ENCODE measurements around the gene CRB2. TPM values are rescaled to one million over a fixed set of nuclear protein-coding genes. Genes with fewer than 3 reads are reported as not detected.
"Not testable (repeated sequence)": the region's sequence is repeated elsewhere in the genome, so short reads cannot be mapped to it uniquely, and the experiment has no call there.

The CRB2 gene
- total RNA-seq, 1 donor from 2014 or later: not detected

DNA sequence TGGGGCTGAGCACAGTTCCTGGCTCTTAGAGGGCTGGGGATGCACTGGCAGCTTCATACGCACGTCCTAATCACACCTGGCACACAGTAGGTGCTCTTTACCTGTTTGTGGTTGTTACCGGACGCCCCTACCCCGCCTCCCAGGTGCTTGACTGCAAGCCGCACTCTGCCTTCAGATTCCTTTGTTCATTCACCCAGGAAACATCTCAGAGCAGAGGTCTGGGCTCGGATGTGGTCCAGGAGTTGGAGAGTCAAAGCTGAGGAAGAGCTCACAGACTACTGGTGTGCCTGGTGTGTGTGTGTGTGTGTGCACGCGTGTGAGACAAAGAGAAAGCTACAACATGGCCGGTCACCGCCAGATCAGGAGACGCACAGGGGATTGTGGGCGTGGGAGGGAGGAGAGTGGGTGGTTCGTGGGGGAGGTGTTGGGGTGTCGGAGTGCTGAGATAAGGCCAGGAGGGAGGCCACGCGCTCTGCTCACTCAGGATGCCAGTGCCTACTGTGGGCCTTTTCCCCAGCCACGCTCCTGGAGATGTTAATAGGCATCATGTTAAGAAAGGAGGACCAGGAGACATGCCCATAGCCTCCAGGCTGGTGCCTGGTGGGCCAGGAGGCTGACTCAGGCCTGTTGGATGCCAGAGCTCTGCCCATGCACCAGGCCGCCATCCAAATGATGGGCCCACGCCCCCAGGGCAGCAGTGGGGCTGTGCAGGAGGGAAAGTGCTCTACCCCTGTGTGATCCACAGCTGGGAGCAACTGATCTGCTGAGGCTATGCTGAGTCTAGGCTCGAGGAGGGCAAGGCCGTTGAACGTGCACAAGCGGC lies 39.9 kb downstream of the CRB2 start:
- H3K27me3 Mint-ChIP-seq: no peaks in the 10 kb centered on the region
- H3K4me1 Mint-ChIP-seq: no peaks in the 10 kb centered on the region
- H3K9me3 Mint-ChIP-seq: no peaks in the 10 kb centered on the region
- H3K4me3 Mint-ChIP-seq: no peak overlapping the region
- H3K27ac Mint-ChIP-seq: no peak overlapping the region
- no peak for DNase-seq
- H3K36me3 Mint-ChIP-seq (ENCODE audit: low read depth): no peaks in the 10 kb centered on the region
- intact Hi-C loops (cut with micrococcal nuclease): no loop called here

DNA sequence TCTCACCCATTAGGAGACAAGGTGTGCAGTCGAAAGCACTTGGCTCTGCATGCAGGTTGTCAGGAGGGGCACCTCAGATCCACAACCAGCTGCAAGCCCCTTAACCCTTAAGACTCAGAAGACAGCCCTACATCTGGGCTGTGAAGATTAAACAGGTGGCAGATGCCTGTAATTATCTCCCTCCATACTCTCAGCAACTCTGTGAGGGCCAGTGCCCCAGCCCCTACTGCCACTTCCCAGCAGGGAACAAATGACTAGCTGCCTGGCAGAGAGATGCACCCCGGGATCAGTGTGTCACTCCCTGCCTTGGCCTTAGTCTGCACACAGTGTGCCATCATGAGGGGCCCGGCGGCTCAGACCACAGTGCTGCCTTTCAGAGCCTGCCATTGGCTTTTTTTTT lies 42.0 kb downstream of the CRB2 start:
- no peaks in the 10 kb centered on the region for H3K4me1 Mint-ChIP-seq
- no peaks in the 10 kb centered on the region for H3K36me3 Mint-ChIP-seq (ENCODE audit: low read depth)
- no peak overlapping the region for H3K27ac Mint-ChIP-seq
- no peak for DNase-seq
- H3K27me3 Mint-ChIP-seq: no peaks in the 10 kb centered on the region
- intact Hi-C loops (cut with micrococcal nuclease): no loop called here
- H3K9me3 Mint-ChIP-seq: no peaks in the 10 kb centered on the region
- no peak overlapping the region for H3K4me3 Mint-ChIP-seq

DNA sequence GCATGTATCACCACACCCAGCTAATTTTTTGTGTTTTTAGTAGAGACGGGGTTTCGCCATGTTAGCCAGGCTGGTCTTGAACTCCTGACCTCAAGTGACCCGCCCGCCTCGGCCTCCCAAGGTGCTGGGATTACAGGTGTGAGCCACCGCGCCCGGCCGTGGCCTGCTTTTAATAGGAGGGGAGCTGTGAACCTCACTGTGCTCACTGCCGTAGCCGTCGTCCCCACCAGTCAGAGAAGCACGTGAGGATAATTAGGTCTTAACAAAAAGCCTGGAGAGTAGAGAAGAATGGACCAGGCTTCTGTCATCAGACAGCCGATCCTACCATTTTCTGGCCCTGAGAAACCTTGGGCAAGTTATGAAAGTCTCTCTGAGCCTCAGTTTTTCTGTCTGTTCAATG lies 42.9 kb downstream of the CRB2 start:
- H3K4me3 Mint-ChIP-seq; H3K9me3 Mint-ChIP-seq; H3K27me3 Mint-ChIP-seq; H3K36me3 Mint-ChIP-seq (ENCODE audit: low read depth); intact Hi-C loops (cut with micrococcal nuclease); H3K27ac Mint-ChIP-seq; DNase-seq; H3K4me1 Mint-ChIP-seq: not testable (repeated sequence)

DNA sequence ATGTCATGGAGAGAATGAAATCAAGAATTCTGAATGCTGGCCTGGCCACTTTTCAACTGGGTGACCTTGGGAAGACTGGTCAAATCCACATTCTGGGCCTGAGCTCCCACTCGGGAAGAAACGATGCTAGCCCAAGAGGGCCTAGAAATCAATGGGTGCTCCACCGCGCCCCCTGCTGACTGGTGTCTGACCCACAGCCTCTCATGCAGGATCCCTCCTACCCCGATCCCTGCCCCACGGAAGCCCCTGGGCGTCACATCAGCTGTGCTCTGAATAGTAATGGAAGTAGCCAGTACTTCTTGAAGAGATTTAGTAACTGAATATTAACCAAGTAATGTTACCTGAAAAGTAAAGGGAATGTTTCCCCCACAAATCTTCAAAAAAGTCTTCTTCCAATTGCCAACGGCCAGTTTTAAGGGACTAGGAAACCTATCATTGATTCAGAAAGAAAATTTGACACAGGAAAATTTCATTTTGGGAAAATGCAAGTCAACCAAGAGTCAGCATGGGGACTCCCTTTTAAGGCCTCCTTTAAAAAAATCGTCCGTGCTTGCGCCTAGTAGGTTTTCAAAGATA lies 43.9 kb downstream of the CRB2 start:
- intact Hi-C loops (cut with micrococcal nuclease): no loop called here
- Mint-ChIP-seq H3K4me3 (no peak overlapping the region), H3K4me1 (no peaks in the 10 kb centered on the region), H3K27ac (no peak overlapping the region), H3K27me3 (no peaks in the 10 kb centered on the region), H3K9me3 (no peaks in the 10 kb centered on the region), H3K36me3 (ENCODE audit: low read depth) (no peaks in the 10 kb centered on the region)
- peak; percentile 69 for DNase-seq

DNA sequence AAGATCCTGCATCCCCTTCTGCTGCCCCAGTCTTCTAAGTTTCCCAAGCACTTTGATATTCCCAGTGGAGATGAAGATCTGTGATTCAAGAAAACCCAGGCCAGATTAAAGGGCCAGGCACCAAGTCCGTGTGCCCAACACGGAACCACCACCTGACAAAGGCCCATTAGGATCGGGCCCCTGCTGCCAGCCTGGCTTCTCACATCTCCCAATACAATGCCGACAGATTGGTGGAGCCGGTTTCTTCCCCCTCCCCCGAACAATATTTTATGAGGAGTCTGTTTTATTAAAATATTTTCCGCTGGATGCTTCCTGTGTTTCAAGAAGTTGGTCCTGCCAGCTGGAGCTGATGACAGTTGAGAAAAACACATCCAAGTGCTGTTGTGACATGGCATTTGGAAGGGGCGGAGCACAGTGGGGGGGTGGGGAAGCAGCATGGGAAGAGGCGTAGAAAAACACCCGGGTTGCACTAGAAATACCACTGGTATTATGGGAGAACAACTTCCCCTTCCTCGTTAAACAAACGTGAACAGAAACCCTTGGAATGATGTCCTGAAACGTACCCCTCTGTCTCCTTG lies 45.0 kb downstream of the CRB2 start:
- H3K9me3 Mint-ChIP-seq: no peaks in the 10 kb centered on the region
- H3K27me3 Mint-ChIP-seq: no peaks in the 10 kb centered on the region
- no peaks in the 10 kb centered on the region for H3K4me1 Mint-ChIP-seq
- no peak overlapping the region for H3K4me3 Mint-ChIP-seq
- H3K36me3 Mint-ChIP-seq (ENCODE audit: low read depth): no peaks in the 10 kb centered on the region
- H3K27ac Mint-ChIP-seq: no peak overlapping the region
- intact Hi-C loops (cut with micrococcal nuclease): no loop called here
- DNase-seq: no peak

DNA sequence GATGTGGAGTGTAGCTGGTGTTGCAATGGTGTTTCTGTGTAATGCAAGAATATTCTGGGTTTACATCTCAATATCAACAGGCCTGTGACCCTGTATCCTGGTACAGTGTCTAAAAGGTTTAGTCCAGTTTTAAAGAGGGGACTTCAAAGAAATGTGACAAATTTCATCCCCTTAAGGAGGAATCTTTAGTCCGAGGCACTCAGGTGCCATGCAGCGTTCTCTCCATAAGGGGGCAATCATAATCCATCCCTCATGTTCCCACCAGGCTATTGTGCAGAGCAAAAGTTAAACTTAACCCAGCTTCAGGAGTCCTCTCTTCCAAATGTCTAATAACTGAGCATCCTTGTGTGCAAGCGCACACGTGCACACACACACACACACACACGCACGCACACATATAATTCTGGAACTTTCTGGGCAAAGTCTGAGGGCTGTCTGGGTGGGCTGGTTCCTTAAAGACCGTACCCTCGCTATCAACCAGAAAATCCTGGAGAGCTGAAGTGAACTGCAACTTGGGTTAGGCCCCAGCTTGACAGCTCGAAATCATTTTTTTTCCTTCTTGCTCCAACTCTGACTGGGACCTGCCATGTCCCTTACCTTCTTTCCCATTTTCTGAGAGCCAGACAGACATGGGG lies 46.0 kb downstream of the CRB2 start:
- H3K27me3 Mint-ChIP-seq: no peaks in the 10 kb centered on the region
- no peaks in the 10 kb centered on the region for H3K36me3 Mint-ChIP-seq (ENCODE audit: low read depth)
- intact Hi-C loops (cut with micrococcal nuclease): no loop called here
- H3K4me3 Mint-ChIP-seq: no peak overlapping the region
- peak; percentile 62 for DNase-seq
- no peak overlapping the region for H3K27ac Mint-ChIP-seq
- H3K9me3 Mint-ChIP-seq: no peaks in the 10 kb centered on the region
- no peaks in the 10 kb centered on the region for H3K4me1 Mint-ChIP-seq

DNA sequence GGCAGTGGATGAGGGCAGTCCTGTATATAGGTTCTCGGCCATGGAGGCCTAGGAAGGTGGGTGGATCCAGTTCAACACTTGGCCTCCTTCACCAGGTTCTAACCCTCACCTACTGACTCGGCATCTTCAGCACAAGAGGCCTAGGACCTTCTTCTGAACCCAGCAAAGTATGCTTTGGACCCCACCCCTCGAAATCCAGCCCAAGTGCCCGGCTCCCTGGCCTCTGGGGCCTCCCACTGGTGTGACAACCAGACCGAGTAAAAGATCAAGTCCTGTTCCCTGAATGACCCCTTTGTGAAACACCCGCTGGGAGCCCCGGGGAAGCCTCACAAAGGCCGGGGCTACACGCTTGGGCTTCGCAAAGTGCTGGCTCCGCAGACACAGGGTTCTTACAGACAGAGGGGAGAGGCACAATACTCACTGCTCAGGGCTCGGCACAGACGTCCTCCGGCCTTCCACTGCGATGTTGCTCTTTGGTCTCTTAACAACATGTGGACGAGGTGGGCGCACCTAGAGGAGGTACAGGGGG lies 47.0 kb downstream of the CRB2 start:
- no peaks in the 10 kb centered on the region for H3K36me3 Mint-ChIP-seq (ENCODE audit: low read depth)
- H3K27ac Mint-ChIP-seq: no peak overlapping the region
- no peaks in the 10 kb centered on the region for H3K9me3 Mint-ChIP-seq
- intact Hi-C loops (cut with micrococcal nuclease): no loop called here
- no peak for DNase-seq
- no peaks in the 10 kb centered on the region for H3K4me1 Mint-ChIP-seq
- H3K4me3 Mint-ChIP-seq: no peak overlapping the region
- H3K27me3 Mint-ChIP-seq: no peaks in the 10 kb centered on the region

DNA sequence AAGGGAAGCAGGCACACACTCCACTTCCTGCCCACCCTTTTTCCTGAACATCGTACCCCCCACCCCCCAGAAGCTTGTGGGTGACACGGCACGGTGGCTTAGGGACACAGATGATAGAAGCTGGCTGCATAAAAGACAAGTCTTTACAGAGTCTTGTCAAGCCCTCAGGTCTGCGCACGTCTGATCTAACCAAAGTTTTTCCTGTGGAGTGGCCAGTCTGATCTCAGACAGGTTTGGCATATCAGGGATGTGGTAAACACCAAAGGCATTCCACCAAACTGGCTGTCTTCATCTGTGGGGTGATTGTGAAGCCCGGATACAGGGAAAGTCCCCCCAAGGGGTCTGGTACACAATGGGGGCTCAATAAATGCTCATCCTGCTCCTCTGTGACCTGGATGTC lies 50.0 kb downstream of the CRB2 start:
- Mint-ChIP-seq H3K4me3 (no peak overlapping the region), H3K9me3 (no peaks in the 10 kb centered on the region), H3K36me3 (ENCODE audit: low read depth) (no peaks in the 10 kb centered on the region), H3K4me1 (no peaks in the 10 kb centered on the region), H3K27me3 (no peaks in the 10 kb centered on the region), H3K27ac (no peak overlapping the region)
- no peak for DNase-seq
- intact Hi-C loops (cut with micrococcal nuclease): no loop called here

DNA sequence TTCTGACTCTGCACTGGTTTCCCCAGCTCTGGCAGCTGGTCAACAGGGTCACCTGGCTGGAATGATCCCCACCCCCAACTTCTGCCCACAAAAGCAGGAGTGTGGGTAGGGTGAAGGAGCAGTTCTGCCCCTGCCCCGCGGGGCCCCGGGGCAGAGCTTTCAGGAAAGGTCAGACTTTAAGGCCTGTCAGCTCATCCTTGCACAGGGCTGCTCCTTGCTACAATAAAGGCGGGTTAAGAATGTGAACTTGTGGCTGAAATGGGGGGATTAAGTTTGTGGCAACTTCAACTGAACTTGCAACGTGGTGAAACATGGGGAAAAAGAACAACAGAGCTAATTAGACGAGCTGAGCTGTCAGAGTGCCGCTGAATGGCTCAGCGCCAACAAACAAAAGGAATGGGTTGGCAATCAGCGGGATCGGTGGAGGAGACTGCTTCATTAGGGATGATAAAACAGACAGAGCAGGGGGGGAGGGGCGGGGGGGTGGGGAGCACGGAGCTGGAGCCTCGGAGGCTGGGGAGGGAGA lies 50.8 kb downstream of the CRB2 start:
- no peaks in the 10 kb centered on the region for H3K36me3 Mint-ChIP-seq (ENCODE audit: low read depth)
- H3K27me3 Mint-ChIP-seq: no peaks in the 10 kb centered on the region
- H3K9me3 Mint-ChIP-seq: no peaks in the 10 kb centered on the region
- no peak overlapping the region for H3K27ac Mint-ChIP-seq
- no peaks in the 10 kb centered on the region for H3K4me1 Mint-ChIP-seq
- no peak for DNase-seq
- no peak overlapping the region for H3K4me3 Mint-ChIP-seq
- intact Hi-C loops (cut with micrococcal nuclease): no loop called here

DNA sequence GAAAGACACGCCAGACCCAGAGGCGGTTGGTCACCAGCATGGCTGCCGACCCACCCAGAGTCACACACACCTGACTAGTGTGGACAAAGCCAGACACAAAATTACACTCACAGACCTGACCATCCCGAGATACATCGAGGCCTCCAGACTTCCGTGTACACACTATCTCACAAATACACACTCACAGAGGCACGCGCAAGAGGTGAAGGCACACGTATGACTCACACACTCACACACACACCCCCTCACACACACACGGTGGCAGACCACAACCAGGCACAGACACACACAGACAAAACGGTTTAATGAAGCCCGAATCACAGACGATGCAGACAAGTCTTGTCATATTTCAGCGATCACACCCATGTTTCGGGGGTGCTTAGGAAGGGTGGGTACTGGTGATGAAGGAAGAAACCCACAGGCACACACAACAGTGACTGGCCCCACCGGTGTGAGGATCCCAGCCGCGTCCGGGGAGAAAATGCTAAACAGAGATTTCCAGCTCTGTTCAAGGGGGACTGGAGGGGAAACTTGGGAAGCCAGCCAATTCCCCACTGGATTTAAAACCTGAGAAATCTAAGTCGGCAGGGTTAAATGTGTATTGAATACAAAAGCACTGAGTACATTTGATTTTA lies 51.3 kb downstream of the CRB2 start:
- H3K4me3 Mint-ChIP-seq: no peak overlapping the region
- no peaks in the 10 kb centered on the region for H3K36me3 Mint-ChIP-seq (ENCODE audit: low read depth)
- no peaks in the 10 kb centered on the region for H3K9me3 Mint-ChIP-seq
- no peaks in the 10 kb centered on the region for H3K4me1 Mint-ChIP-seq
- intact Hi-C loops (cut with micrococcal nuclease): no loop called here
- H3K27ac Mint-ChIP-seq: no peak overlapping the region
- no peaks in the 10 kb centered on the region for H3K27me3 Mint-ChIP-seq
- no peak for DNase-seq

DNA sequence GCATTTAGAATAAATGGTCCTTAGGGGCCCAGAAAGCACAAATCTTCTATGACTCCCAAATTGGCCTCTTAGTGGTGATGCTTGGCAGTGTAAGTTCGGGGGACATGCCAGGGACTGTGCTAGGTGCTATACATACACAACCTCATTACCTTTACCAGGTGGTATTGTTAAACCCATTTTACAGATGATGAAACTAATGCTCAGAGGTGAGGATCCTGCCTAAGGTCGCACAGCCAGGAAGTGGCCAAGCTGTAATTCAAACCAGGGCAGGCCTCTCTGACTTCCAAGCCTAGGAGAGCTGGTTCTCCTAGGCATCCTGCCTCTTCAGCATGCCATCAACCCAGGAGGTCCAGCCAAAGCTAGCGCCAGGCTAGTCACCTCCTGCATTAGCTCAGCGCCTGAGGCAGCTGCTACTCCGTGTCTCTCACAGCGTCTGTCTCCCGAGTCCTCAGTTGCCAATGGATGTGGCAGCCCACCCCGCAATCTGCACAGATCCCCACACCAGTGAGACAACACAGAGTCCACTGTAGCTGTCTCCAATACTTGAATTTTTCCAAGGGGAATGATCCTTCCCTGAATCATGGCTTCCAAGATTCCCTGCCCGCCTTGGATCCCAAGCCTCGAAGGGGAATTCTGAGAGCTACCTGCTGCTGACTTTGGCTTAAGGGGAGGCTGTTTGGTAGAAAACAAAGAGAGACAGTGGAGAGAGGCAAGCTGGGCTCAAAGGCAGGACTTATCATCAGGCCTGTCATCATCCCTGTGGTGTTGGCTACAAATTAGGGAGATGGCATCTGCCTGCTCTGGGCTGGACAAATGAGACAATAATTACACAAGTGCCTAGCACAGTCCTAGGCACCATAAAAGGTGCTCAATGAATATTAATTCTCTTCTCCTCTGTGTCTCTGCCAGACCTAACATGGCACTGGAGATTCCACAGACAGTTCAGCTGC lies 52.6 kb downstream of the CRB2 start:
- Mint-ChIP-seq H3K27ac (no peak overlapping the region), H3K4me1 (no peaks in the 10 kb centered on the region), H3K36me3 (ENCODE audit: low read depth) (no peaks in the 10 kb centered on the region), H3K27me3 (no peaks in the 10 kb centered on the region), H3K9me3 (no peaks in the 10 kb centered on the region), H3K4me3 (no peak overlapping the region)
- no peak for DNase-seq
- intact Hi-C loops (cut with micrococcal nuclease): no loop called here

DNA sequence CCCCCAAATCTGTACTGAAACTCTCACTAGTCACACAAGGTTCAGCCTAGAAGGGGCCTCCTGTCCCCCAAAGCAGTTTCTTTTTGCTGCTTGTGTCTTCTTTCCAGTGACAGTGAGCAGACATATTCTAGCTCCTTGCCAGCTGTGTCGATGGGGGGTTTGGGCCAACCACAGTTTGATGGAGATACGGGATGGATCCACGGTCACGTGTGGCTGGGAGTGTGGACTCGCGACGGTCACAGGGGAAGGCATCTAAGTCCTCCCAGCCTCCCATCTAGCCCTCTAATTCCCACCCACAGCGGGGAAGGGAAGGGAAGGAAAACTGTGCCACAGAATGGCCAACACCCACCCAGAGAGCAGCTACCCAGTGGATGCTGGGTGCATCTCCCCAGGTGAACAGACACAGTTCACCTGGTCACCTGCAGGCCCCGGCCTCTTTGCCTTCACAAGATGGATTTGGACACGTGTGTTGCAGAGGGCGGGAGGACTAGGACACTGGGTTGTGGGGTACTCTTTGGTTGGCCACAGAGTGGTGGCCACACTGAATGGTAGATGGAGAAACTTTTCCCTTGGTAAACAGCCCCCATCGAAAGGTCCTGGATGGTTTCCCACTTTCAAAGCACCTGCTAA lies 54.4 kb downstream of the CRB2 start:
- intact Hi-C loops (cut with micrococcal nuclease): no loop called here
- Mint-ChIP-seq H3K4me1 (no peaks in the 10 kb centered on the region), H3K36me3 (ENCODE audit: low read depth) (no peaks in the 10 kb centered on the region), H3K4me3 (no peak overlapping the region), H3K27ac (no peak overlapping the region), H3K27me3 (no peaks in the 10 kb centered on the region), H3K9me3 (no peaks in the 10 kb centered on the region)
- DNase-seq: no peak

Measured in activated CD4-positive, alpha-beta T cell treated with anti-CD3 and anti-CD28 coated beads, Interleukin-2, amount 10 ng/mL, durations not matched to agents 24 days and 14 days (primary cell).